Tibial nerve (tissue), 4 donors: ENCODE data around the gene PREX1.

Experiments used
- EP300 ChIP-seq, 2 donors: sonication (generic); formaldehyde crosslinking; IDR thresholded peaks; one replicate each; pipeline ENCODE4 v1.6.1; 2017; ENCODE audit warnings: antibody characterized with exemption in 2 of 2, mild to moderate bottlenecking in 1 of 2
- POLR2A ChIP-seq, 2 donors: fragments of 450-650 bp; IDR thresholded peaks; one replicate each; pipeline ENCODE4 v1.6.1; 2017; ENCODE audit warnings: antibody characterized with exemption in 2 of 2, mild to moderate bottlenecking in 2 of 2, moderate library complexity in 2 of 2
- TF ChIP-seq, protein P1 (sequence below), 5 experiments: fragments of 200-600 bp in 3 of 5; fragments of 450-650 bp in 2 of 5; sonication (generic) in 3 of 5; IDR thresholded peaks; one replicate each; pipeline ENCODE4 v1.5.1; 2016 to 2019; ENCODE audit warnings: antibody characterized with exemption in 5 of 5, mild to moderate bottlenecking in 3 of 5, moderate library complexity in 2 of 5

GRCh38 chr20:48727226-48727625 is 100.6 kb downstream of the PREX1 start:
- TF ChIP-seq, protein P1, sequence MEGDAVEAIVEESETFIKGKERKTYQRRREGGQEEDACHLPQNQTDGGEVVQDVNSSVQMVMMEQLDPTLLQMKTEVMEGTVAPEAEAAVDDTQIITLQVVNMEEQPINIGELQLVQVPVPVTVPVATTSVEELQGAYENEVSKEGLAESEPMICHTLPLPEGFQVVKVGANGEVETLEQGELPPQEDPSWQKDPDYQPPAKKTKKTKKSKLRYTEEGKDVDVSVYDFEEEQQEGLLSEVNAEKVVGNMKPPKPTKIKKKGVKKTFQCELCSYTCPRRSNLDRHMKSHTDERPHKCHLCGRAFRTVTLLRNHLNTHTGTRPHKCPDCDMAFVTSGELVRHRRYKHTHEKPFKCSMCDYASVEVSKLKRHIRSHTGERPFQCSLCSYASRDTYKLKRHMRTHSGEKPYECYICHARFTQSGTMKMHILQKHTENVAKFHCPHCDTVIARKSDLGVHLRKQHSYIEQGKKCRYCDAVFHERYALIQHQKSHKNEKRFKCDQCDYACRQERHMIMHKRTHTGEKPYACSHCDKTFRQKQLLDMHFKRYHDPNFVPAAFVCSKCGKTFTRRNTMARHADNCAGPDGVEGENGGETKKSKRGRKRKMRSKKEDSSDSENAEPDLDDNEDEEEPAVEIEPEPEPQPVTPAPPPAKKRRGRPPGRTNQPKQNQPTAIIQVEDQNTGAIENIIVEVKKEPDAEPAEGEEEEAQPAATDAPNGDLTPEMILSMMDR (IDR thresholded peaks at IDR 0.05), result no peak
- TF ChIP-seq POLR2A (IDR thresholded peaks at IDR 0.05), result no peak
- no peak for TF ChIP-seq EP300 (IDR thresholded peaks at IDR 0.05)
